SK-N-MC (cell line): ENCODE results near the gene C1QTNF9.
"Not testable (repeated sequence)": the region's sequence is repeated elsewhere in the genome, so short reads cannot be mapped to it uniquely, and the experiment has no call there.

ENCODE experiments used
- DNase-seq: peaks from one replicate; pipeline ENCODE4 v3.0.0-alpha.2; 2011; ENCODE audit warnings: low read depth, low spot score
- H3K27ac ChIP-seq: fragments of 200-600 bp; sonication (generic); 2 replicates; pipeline ENCODE4 v1.5.1; 2016; ENCODE audit warnings: mixed run types
- H3K36me3 ChIP-seq: fragments of 200-600 bp; sonication (generic); 2 replicates; pipeline ENCODE4 v1.6.1; 2017; ENCODE audit warnings: antibody characterized with exemption, low read length, mixed read lengths; ENCODE audit not compliant: insufficient read depth
- H3K4me3 ChIP-seq: fragments of 200-600 bp; sonication (generic); 2 replicates; pipeline ENCODE4 v1.5.1; 2016
- H3K9ac ChIP-seq: fragments of 200-600 bp; sonication (generic); 2 replicates; pipeline ENCODE4 v1.8.0; 2017; ENCODE audit warnings: mixed run types, mixed read lengths; ENCODE audit not compliant: insufficient read length
- H3K9me3 ChIP-seq: fragments of 200-600 bp; sonication (generic); 2 replicates; pipeline ENCODE4 v1.6.1; 2017; ENCODE audit warnings: low read depth, mild to moderate bottlenecking, antibody characterized with exemption, low read length, moderate library complexity, mixed read lengths
- EZH2 ChIP-seq: fragments of 200-600 bp; sonication (generic); IDR thresholded peaks from one replicate; pipeline ENCODE4 v1.6.1; 2017; ENCODE audit warnings: antibody characterized with exemption
- FOXP2 ChIP-seq: optimal IDR thresholded peaks from 2 replicates; pipeline ENCODE3; 2011; ENCODE audit warnings: mild to moderate bottlenecking, moderate library complexity; ENCODE audit not compliant: insufficient read depth; ENCODE audit errors: extremely low read length, control extremely low read depth
- POLR2AphosphoS5 ChIP-seq: IDR thresholded peaks from 2 replicates; pipeline ENCODE4 v1.6.1; 2012; ENCODE audit warnings: mild to moderate bottlenecking, low read depth, low read length, borderline replicate concordance

C1QTNF9 gene

DNA sequence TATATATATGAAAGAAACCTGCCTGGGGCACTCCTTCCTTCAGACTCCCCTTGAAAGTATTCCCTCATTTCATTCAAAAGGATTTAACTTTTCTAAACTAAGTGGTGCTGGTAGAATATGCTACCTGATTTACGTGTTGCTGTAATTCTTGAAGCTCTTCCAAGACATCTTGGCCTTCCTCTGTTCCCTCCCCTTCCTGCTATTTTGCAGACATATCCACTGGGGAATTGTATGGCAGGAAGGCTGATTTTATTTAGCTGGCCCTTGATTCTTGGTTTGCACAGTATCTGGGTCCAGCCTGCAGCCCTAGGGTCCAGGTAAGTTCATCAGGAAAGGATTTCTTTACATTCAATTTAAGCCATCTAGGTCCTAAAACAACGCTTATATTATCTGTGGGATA lies at the start of gene C1QTNF9:
Gene C1QTNF9 (plus strand): TSS at position 281 of the 400 bp plus-strand sequence. CDS start 6,424 bp downstream, outside the sequence.
- H3K36me3 ChIP-seq, H3K9me3 ChIP-seq, H3K4me3 ChIP-seq, DNase-seq, H3K9ac ChIP-seq: not testable (repeated sequence)
- H3K27ac ChIP-seq, result peak within 1 kb of the TSS; percentile 48; the same call in 1 of the 2 replicates

DNA sequence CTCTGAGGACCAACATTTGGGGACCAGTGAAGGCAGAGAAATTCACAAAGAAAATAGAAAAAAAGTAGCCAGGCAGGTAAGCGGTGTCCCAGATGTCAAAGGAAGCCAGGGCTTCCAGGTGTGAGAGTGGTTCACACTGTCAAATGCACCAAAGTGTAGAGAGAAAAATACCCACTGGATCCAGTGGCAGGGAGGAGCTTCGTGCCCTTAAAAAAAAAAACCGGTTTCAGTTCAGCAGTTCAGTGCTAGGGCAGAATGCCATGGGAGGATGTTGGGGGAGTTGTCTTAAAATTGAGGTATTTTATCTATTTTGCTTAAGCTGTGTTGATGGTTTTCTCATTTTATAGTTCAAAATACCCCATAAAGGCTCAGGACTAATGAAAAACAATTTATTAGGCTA lies 47.8 kb upstream of the C1QTNF9 start:
- TF ChIP-seq EZH2 (no peak), FOXP2 (no peak), POLR2AphosphoS5 (no peak)
- DNase-seq, result no peak
- no peaks in the 10 kb centered on the region for H3K9me3 ChIP-seq
- H3K27ac ChIP-seq, result no peak overlapping the region; the same call in 1 of the 2 replicates
- no peak overlapping the region for H3K9ac ChIP-seq
- H3K36me3 ChIP-seq, result no peaks in the 10 kb centered on the region
- H3K4me3 ChIP-seq, result no peak overlapping the region

- H3K27ac ChIP-seq, result peak overlapping the region; percentile 80
- TF ChIP-seq EZH2, result no peak
- no peak for TF ChIP-seq POLR2AphosphoS5
- H3K36me3 ChIP-seq, result no peaks in the 10 kb centered on the region
- H3K9me3 ChIP-seq, result no peaks in the 10 kb centered on the region
- H3K9ac ChIP-seq, result peak overlapping the region; percentile 46
- H3K4me3 ChIP-seq, result no peak overlapping the region
- DNase-seq, result no peak
Observed at GRCh38 chr13:24263632-24264031, 45.7 kb upstream of the C1QTNF9 start.

DNA sequence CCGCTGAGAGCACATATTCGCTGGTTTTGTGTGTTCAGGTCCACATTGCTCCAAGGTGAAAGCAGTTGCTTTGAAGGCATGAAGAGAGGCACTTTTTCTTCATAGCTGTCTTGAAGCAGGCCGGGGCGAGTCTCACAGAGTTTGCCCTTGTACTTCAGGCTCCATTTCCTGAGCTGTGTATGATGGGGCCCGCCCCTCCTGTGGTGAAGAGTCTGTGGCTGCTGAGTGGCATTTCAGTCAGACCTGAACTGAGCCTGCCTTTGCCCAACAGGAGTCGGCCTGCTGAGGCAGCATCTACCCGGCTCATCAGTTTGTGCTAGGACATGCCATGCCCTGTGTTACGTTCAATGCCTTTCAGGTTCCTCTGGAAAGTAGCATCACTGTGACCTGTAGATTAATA lies 44.4 kb upstream of the C1QTNF9 start:
- no peak for DNase-seq
- Histone ChIP-seq H3K27ac (peak overlapping the region; percentile 80; the same call in 1 of the 2 replicates), H3K9me3 (no peaks in the 10 kb centered on the region), H3K36me3 (no peaks in the 10 kb centered on the region), H3K9ac (no peak overlapping the region), H3K4me3 (no peak overlapping the region)
- TF ChIP-seq EZH2, result no peak
- TF ChIP-seq POLR2AphosphoS5, result no peak
- no peak for TF ChIP-seq FOXP2

DNA sequence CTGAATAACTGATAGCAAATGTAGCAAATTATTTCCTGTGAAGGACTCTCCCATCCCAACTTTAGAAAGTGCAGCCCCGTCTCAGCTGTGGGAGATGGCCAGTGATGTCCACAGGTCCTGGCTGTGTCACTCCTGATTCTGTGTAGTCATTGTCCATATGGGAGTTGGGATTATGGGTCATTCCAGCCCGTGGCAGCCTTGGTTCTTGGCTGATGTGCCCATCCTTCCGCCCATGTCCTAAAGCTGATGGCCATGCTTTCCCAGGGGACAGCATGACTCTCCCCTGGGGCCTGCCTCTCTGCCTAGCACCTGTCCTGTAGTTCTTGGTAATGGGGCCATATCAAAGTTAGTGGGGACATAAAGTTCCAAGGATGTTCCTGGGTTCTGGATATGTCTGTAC lies 43.9 kb upstream of the C1QTNF9 start:
- no peak for TF ChIP-seq POLR2AphosphoS5
- Histone ChIP-seq H3K36me3 (no peaks in the 10 kb centered on the region), H3K27ac (no peak overlapping the region), H3K4me3 (no peak overlapping the region), H3K9ac (no peak overlapping the region), H3K9me3 (no peaks in the 10 kb centered on the region)
- no peak for DNase-seq

DNA sequence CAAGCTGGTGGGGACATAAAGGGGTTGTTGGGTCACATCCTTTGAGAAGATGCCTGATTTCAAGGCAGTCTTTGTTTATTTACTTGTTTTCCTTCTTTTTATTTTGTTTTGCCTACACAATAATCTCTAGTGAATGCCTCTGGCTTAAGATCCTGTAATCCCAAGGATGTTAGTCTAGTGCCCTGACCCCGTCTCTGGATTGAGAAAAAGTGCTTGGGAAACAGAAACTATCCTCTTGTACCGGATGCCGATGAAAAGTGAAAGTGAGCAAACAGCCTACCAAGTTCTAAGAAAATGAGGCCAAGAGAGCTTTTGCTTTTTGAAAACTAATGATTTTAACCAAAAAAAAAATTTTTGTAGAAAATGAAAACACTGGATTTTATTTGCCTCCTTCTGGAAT lies 42.1 kb upstream of the C1QTNF9 start:
- no peaks in the 10 kb centered on the region for H3K36me3 ChIP-seq
- no peak overlapping the region for H3K4me3 ChIP-seq
- no peak for DNase-seq
- no peak overlapping the region for H3K9ac ChIP-seq
- no peaks in the 10 kb centered on the region for H3K9me3 ChIP-seq
- TF ChIP-seq POLR2AphosphoS5, result no peak
- no peak overlapping the region for H3K27ac ChIP-seq

- H3K9ac ChIP-seq, result no peak overlapping the region
- no peaks in the 10 kb centered on the region for H3K9me3 ChIP-seq
- DNase-seq, result no peak
- no peak overlapping the region for H3K27ac ChIP-seq
- TF ChIP-seq FOXP2, result no peak
- H3K36me3 ChIP-seq, result no peaks in the 10 kb centered on the region
- H3K4me3 ChIP-seq, result no peak overlapping the region
Observed at GRCh38 chr13:24267801-24268200, 41.6 kb upstream of the C1QTNF9 start.

GRCh38 chr13:24269821-24270220 lies 39.6 kb upstream of the C1QTNF9 start:
- no peak for DNase-seq
- Histone ChIP-seq H3K9me3 (no peaks in the 10 kb centered on the region), H3K27ac (no peak overlapping the region), H3K9ac (no peak overlapping the region), H3K36me3 (no peaks in the 10 kb centered on the region), H3K4me3 (peak overlapping the region; percentile 83; the same call in 1 of the 2 replicates)
- no peak for TF ChIP-seq EZH2
- no peak for TF ChIP-seq POLR2AphosphoS5
- TF ChIP-seq FOXP2, result no peak

- H3K36me3 ChIP-seq, result no peaks in the 10 kb centered on the region
- no peak for DNase-seq
- H3K27ac ChIP-seq, result peak overlapping the region; percentile 98
- TF ChIP-seq EZH2 (no peak), POLR2AphosphoS5 (no peak), FOXP2 (no peak)
- no peaks in the 10 kb centered on the region for H3K9me3 ChIP-seq
- H3K4me3 ChIP-seq, result peak overlapping the region; percentile 83
- peak overlapping the region; percentile 83 for H3K9ac ChIP-seq
Observed at GRCh38 chr13:24270639-24271141, 38.7 kb upstream of the C1QTNF9 start.

DNA sequence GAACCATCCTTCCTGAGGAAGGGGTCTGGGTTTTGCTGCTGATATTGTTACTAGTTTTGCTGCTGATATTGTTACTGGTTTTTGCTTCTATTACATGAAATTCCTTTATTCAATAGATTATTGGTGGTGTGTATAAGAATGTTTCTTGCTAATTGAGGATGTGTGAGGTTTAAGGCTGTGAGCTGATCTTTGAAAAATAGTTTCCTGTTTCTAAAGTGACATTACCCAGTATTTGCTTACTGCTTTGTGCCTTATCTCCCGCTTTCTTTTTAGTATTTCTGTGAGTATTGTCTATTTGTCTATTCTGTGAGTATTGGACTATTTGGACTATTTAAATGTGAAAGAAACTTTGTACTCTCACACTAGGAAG lies 38.2 kb upstream of the C1QTNF9 start:
- H3K9me3 ChIP-seq, result no peaks in the 10 kb centered on the region
- TF ChIP-seq EZH2 (no peak), POLR2AphosphoS5 (no peak), FOXP2 (no peak)
- H3K36me3 ChIP-seq, result no peaks in the 10 kb centered on the region
- H3K4me3 ChIP-seq, result peak overlapping the region; percentile 83
- peak overlapping the region; percentile 98 for H3K27ac ChIP-seq
- peak overlapping the region; percentile 83 for H3K9ac ChIP-seq
- no peak for DNase-seq
